ENCODE data around the gene SMARCA2.

SMARCA2 gene

GRCh38 chr9:2096376-2096970 lies 81.3 kb downstream of the SMARCA2 start:
- no peak for DNase-seq (ENCODE audit: low spot score)

GRCh38 chr9:2106666-2107065 lies 91.5 kb downstream of the SMARCA2 start:
- DNase-seq (ENCODE audit: low spot score) = no peak

DNA sequence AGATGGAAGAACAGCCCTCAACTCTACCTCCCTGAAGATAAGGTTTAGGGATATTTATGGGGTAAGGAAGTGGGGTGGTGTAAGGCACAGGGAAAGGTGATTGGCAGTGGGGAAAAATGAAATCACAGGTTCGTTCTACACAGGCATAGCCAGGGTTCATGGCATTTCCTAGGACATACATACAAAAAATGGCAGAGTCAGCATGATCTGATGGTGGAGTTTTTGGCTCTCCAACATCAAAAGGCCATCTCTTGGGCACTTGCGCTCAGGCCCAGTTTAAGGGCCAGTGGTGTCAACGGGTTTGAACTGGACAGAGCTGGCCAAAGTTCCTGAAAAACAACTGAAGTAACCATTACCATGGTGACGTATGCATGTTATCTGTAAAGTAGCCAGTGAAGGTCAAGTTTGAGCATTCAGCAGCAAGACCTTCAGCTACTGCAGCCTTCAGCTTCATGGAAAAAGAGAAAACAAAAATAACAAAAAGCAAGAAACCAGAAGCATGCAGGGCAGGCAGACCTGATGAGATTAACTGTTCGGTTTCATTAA lies 92.8 kb downstream of the SMARCA2 start:
- no peak for DNase-seq (ENCODE audit: low spot score)

- DNase-seq (ENCODE audit: low spot score) = peak; percentile 61
These were observed 94.0 kb downstream of the SMARCA2 start for GRCh38 chr9:2109069-2109650.

- no peak for DNase-seq (ENCODE audit: low spot score)
These were observed 94.9 kb downstream of the SMARCA2 start for GRCh38 chr9:2110036-2110435.

DNA sequence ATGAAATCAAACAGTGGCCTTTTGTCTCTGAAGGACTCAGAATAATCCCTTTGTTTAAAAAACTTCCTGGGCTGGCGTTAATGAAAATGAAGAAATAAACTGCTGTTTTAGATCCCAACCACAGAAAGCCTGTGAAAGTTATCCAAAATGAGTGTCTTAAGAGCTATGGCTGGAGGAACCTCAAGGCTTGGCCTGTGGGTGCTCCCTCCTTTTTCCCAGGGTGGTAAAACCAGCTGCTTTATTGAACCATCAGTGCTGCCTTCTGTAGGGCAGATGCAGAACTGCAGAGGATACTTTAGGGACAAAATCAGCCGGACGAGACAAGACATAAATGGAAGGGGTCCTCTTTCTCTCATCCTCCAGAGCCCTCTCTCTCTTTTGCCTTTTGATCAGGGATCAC lies 100.9 kb downstream of the SMARCA2 start:
- peak; percentile 22 for DNase-seq (ENCODE audit: low spot score)

GRCh38 chr9:2117527-2117926 lies 102.4 kb downstream of the SMARCA2 start:
- DNase-seq (ENCODE audit: low spot score) = no peak

DNA sequence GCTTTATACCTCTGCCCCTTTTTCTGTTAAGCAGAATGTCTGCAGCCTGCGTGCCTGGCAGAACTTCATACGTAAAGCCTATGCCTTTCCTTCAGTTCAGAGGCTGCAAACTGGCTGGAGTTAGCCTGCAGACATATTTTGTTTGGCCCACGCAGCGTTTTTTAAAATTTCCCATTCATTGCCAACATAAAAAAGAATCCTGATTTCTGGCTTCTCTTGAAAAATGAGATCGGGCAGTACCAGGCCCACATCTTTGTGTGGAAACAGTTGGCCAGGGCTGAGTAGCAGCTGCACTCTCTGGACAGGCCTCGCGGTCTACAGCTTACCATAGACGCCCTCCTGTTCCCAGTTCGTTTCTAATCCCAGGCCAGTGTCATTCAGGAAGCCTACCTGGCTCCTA lies 104.4 kb downstream of the SMARCA2 start:
- DNase-seq (ENCODE audit: low spot score) = no peak

DNA sequence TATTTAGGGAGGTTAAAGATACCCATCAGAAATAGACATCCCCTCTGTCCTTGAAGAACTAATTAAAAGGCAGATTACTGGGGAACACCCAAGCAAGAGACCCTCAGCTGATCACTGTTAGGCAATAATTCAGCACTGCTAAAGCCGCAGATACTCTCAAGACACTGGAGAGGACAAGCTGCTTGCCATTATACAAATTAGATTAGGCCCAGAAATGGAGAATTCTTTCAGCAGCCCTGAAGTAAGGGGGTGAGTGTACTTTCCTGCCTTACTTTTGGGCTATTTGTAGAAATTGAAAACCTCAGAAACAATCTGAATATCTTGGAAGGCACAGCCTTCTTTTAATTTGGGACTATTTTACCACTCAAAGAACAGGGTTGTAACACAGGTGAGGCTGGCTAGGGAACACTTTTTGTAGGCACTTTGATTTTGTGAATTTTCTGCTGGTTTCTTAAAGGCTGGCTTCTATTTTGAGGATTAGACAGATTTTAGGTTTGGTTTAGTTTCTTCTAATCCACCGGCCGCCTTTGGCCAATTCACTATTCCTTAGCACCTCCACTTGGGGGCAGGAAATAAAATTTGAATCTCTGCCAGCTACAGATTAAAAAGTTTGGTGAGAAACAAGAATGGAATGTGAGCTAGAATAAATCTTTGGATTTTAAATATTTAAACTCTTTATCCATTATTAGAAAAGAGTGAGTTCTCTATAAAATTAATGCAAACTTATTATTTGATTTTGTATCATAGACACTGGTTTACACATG lies 106.0 kb downstream of the SMARCA2 start:
- DNase-seq (ENCODE audit: low spot score) = peak; percentile 24

DNA sequence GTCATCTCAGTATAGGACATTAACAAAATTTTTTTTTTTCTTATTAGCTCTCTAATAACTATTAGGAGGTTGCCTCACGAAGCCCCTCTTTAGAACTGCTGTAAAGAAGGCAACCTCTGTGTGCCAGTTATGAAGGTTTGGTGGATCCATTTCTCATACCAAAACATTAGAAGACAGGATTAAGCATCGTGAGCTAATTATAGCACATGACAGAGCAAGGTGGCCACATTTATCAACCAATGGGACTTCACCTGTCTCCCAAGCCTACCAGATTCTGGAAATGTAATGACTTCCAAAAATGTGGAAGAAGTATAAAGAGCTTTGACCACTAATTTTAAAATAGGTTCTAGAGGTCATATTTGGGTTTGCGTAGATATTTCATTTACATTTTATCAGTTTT lies 107.2 kb downstream of the SMARCA2 start:
- no peak for DNase-seq (ENCODE audit: low spot score)

GRCh38 chr9:2125906-2126305 lies 110.8 kb downstream of the SMARCA2 start:
- DNase-seq (ENCODE audit: low spot score) = no peak

GRCh38 chr9:2126331-2126803 lies 111.2 kb downstream of the SMARCA2 start:
- DNase-seq (ENCODE audit: low spot score) = peak; percentile 24

DNA sequence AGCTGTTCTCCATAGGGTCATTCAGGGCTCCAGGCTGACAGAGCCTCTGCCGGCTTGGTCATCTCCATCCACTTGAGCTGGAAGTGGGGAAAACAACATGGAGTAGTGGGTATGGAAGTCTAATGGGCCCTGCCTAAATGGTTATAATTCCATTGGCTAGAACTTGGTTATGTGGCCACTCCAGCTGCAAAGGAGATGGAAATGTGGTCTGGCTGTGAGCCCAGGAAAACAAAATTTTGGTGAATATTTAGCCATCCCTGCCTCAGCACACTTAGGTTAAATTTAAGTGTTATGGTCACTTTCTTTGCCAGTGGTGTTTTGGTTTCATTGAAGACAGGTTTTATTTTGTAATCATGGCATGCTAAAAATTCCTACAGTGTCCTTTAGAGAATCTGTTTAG lies 112.3 kb downstream of the SMARCA2 start:
- DNase-seq (ENCODE audit: low spot score) = peak; percentile 54

- no peak for DNase-seq (ENCODE audit: low spot score)
These were observed 113.0 kb downstream of the SMARCA2 start for GRCh38 chr9:2128141-2128540.

GRCh38 chr9:2128618-2129017 lies 113.5 kb downstream of the SMARCA2 start:
- no peak for DNase-seq (ENCODE audit: low spot score)

- no peak for DNase-seq (ENCODE audit: low spot score)
These were observed 115.8 kb downstream of the SMARCA2 start for GRCh38 chr9:2130941-2131340.

GRCh38 chr9:2132484-2133082 lies 117.4 kb downstream of the SMARCA2 start:
- DNase-seq (ENCODE audit: low spot score) = peak; percentile 46

DNA sequence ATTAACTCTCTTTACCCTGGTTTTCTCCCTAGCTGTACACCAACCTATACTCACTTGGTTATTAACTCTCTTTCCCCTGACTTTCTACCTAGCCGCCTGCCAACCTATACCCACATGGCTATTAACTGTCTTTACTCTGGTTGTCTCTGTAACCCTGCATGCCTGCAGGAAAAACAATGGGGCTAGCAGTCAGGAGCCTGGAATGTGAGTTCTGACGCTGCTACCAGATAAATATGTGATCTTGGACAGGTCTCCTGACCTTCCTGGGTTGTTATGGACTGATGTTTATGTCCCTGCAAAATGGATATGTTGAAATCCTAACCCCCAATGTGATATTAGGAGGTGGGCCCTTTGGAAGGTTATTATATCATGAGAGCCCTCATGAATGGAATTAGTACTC lies 119.2 kb downstream of the SMARCA2 start:
- peak; percentile 12 for DNase-seq (ENCODE audit: low spot score)

DNA sequence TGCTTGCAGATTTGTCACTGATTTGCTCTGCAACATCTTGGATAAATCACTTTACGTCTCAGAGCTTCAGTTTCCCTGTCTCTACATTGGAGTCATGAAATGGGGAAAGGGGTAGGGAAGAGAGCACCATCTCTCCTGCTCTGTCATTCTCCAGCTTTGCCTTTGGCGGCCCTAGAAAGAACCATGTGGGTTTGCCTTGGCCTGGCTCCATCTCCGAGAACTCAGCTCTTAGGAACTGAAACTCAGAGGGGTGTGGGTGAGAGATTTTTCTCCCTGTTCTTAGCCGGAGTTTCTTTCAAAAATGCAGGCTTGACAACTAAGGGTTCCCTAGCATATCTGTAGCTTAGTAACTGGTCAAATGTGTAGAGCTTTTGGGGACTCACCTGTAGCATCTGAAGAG lies 123.5 kb downstream of the SMARCA2 start:
- DNase-seq (ENCODE audit: low spot score) = no peak

- DNase-seq (ENCODE audit: low spot score) = no peak
These were observed 125.6 kb downstream of the SMARCA2 start for GRCh38 chr9:2140600-2141223.

GRCh38 chr9:2142212-2142611 lies 127.1 kb downstream of the SMARCA2 start:
- no peak for DNase-seq (ENCODE audit: low spot score)

DNA sequence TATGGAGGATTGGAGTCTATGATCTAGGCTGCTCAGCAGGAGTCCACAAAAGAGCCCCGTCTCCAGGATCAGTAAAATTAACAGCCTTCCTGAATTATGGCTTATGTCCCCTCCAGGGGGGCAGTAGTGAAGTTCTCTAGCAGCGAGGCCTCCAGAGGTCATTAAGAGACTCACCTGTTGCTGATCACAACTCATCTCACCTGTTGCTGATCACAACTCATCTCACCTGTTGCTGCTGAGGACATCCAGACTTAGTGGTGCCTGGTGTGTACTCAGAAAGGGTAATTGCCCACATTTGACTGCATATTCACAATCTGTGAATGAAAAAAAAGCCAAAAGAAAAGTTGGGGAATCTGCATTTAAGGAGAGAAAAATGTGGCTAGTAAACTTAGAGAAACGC lies 129.5 kb downstream of the SMARCA2 start:
- no peak for DNase-seq (ENCODE audit: low spot score)
